Measurements from ENCODE around the gene TBC1D4. TPM values are rescaled to one million over a fixed set of nuclear protein-coding genes. Genes with fewer than 3 reads are reported as not detected.
A peak's percentile ranks its signal among the peaks of the same experiment; 100 is the strongest.

TBC1D4 gene
- total RNA-seq, 4 donors from 2014 or later = 14.2 to 32.0 (median 20.6) TPM

GRCh38 chr13:75415694-75416093 is 66.3 kb downstream of the TBC1D4 start:
- H3K27ac ChIP-seq (replicated peaks in 1 of 4) = peak overlapping the region in 2 of 4 donors; percentile 35 to 37
- no peaks in the 10 kb centered on the region for H3K36me3 ChIP-seq
- TF ChIP-seq EP300 (IDR thresholded peaks at IDR 0.05) = no peak
- no peak for TF ChIP-seq POLR2AphosphoS5 (IDR thresholded peaks at IDR 0.05)
- no peak for TF ChIP-seq POLR2A (IDR thresholded peaks at IDR 0.05; ENCODE audit: low read depth)
- TF ChIP-seq CTCF (IDR thresholded peaks at IDR 0.05) = no peak
- H3K4me1 ChIP-seq = peaks cover 49 to 59% (median 53%) of the 10 kb centered on the region in 4 donors
- H3K27me3 ChIP-seq = no peaks in the 10 kb centered on the region
- 88% methylated on average over 1 of the region's 1 CpG for WGBS
- intact Hi-C loops (cut with DNase I) = no loop called here
- no peak overlapping the region for H3K4me3 ChIP-seq
- DNase-seq (ENCODE audit: extremely low spot score) = no peak
- no peaks in the 10 kb centered on the region for H3K9me3 ChIP-seq

GRCh38 chr13:75415171-75415570 is 66.8 kb downstream of the TBC1D4 start:
- Histone ChIP-seq H3K36me3 (no peaks in the 10 kb centered on the region), H3K27ac (replicated peaks in 1 of 4) (peak overlapping the region in 2 of 4 donors; percentile 35 to 37), H3K9me3 (no peaks in the 10 kb centered on the region), H3K4me1 (peaks cover 44 to 55% (median 50%) of the 10 kb centered on the region in 4 donors), H3K4me3 (no peak overlapping the region), H3K27me3 (no peaks in the 10 kb centered on the region)
- DNase-seq (ENCODE audit: extremely low spot score) = no peak
- 92% methylated on average over 2 of the region's 2 CpGs for WGBS
- TF ChIP-seq POLR2AphosphoS5 (IDR thresholded peaks at IDR 0.05) (no peak), CTCF (IDR thresholded peaks at IDR 0.05) (no peak), EP300 (IDR thresholded peaks at IDR 0.05) (no peak), POLR2A (IDR thresholded peaks at IDR 0.05; ENCODE audit: low read depth) (no peak)
- intact Hi-C loops (cut with DNase I) = no loop called here

- TF ChIP-seq CTCF (IDR thresholded peaks at IDR 0.05) (no peak), POLR2AphosphoS5 (IDR thresholded peaks at IDR 0.05) (no peak), POLR2A (IDR thresholded peaks at IDR 0.05; ENCODE audit: low read depth) (no peak), EP300 (IDR thresholded peaks at IDR 0.05) (no peak)
- no peak overlapping the region for H3K27ac ChIP-seq (replicated peaks in 1 of 4)
- peaks cover 37 to 46% (median 41%) of the 10 kb centered on the region in 4 donors for H3K4me1 ChIP-seq
- no peak overlapping the region for H3K4me3 ChIP-seq
- H3K36me3 ChIP-seq = no peaks in the 10 kb centered on the region
- intact Hi-C loops (cut with DNase I) = no loop called here
- no peaks in the 10 kb centered on the region for H3K27me3 ChIP-seq
- H3K9me3 ChIP-seq = no peaks in the 10 kb centered on the region
- 86% methylated on average over 2 of the region's 2 CpGs for WGBS
- DNase-seq (ENCODE audit: extremely low spot score) = no peak
These were observed 67.7 kb downstream of the TBC1D4 start for GRCh38 chr13:75414036-75414827.

- Histone ChIP-seq H3K27ac (replicated peaks in 1 of 4) (no peak overlapping the region), H3K9me3 (no peaks in the 10 kb centered on the region), H3K4me3 (no peak overlapping the region), H3K36me3 (no peaks in the 10 kb centered on the region), H3K27me3 (no peaks in the 10 kb centered on the region), H3K4me1 (peaks cover 19 to 25% (median 20%) of the 10 kb centered on the region in 4 donors)
- no peak for DNase-seq (ENCODE audit: extremely low spot score)
- no peak for TF ChIP-seq CTCF (IDR thresholded peaks at IDR 0.05)
- TF ChIP-seq POLR2AphosphoS5 (IDR thresholded peaks at IDR 0.05) = no peak
- no peak for TF ChIP-seq EP300 (IDR thresholded peaks at IDR 0.05)
- no peak for TF ChIP-seq POLR2A (IDR thresholded peaks at IDR 0.05; ENCODE audit: low read depth)
- 91% methylated on average over 4 of the region's 4 CpGs for WGBS
- intact Hi-C loops (cut with DNase I) = no loop called here
These were observed 69.9 kb downstream of the TBC1D4 start for GRCh38 chr13:75411924-75412537.

Data from esophagus muscularis mucosa (tissue), 4 donors.